ENCODE results near the gene SPINT3. TPM values are rescaled to one million over a fixed set of nuclear protein-coding genes. Genes with fewer than 3 reads are reported as not detected.

The SPINT3 gene
- total and polyA plus RNA-seq, 10 of the 15 experiments (the other 5 are each of a cell fraction or from before 2014, with no cell fraction given), result not detected

DNA sequence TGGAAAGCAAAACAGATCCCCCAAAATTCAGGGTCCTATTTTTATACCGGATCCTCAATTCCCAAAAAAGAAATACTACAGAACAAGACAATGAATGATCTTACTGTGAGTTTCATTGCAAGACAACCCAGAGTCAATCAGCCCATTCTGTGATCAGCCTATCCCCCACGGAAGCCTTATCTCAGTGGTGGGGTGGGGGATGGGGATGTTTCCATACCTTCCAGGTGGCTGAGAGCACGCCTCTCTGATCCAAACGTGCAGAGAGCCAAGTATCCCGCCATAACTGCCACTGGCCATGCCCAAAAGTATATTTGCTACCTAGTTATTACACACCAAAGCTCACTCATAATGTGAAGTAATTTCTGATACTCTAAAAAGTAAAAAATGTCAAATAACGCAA, 30.7 kb downstream of the SPINT3 start:
- no peak overlapping the region for H3K4me3 ChIP-seq
- H3K27me3 ChIP-seq (replicated peaks in 1 of 2; ENCODE audit: control insufficient read depth in 2 of 2, insufficient read depth in 2 of 2, low read length in 1 of 2), result peaks cover 2 to 3% of the 10 kb centered on the region in 2 experiments; a peak in 3 of 4 replicates
- no peaks in the 10 kb centered on the region for H3K36me3 ChIP-seq (ENCODE audit: control insufficient read depth in 2 of 2, insufficient read depth in 2 of 2, low read length in 1 of 2)
- POLR2A ChIA-PET, result no interaction called here
- no peaks in the 10 kb centered on the region for H4K20me1 ChIP-seq (ENCODE audit: control insufficient read depth, insufficient read depth)
- SMC1A ChIA-PET (ENCODE audit: uncharacterized antibody, unreplicated experiment), result interaction anchor here (1.0 kb wide), 1 partner anchor 286 kb away, joined by 3 read pairs; no protein-coding TSS in a partner anchor
- in situ Hi-C loops (cut with MboI), result no loop called here
- DNase-seq (ENCODE audit: low read depth, low spot score) (no peak), ATAC-seq (no peak), FAIRE-seq (no peak)
- no peak for TF ChIP-seq HDAC6 (IDR thresholded peaks at IDR 0.05; ENCODE audit: unreplicated experiment)
- TF ChIP-seq BCL11A (IDR thresholded peaks at IDR 0.05; ENCODE audit: low read depth, low read length), result no peak
- no peak for TF ChIP-seq FOXM1 (IDR thresholded peaks at IDR 0.05; ENCODE audit: low read depth, low read length)
- no peak for TF ChIP-seq CBX5 (IDR thresholded peaks at IDR 0.05; ENCODE audit: low read depth)
- TF ChIP-seq SPI1 (IDR thresholded peaks at IDR 0.05; ENCODE audit: borderline replicate concordance, insufficient read depth, low read depth, low read length), result no peak
- TF ChIP-seq, protein P1, sequence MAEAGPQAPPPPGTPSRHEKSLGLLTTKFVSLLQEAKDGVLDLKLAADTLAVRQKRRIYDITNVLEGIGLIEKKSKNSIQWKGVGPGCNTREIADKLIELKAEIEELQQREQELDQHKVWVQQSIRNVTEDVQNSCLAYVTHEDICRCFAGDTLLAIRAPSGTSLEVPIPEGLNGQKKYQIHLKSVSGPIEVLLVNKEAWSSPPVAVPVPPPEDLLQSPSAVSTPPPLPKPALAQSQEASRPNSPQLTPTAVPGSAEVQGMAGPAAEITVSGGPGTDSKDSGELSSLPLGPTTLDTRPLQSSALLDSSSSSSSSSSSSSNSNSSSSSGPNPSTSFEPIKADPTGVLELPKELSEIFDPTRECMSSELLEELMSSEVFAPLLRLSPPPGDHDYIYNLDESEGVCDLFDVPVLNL (IDR thresholded peaks at IDR 0.05; ENCODE audit: low read depth, low read length), result no peak
- TF ChIP-seq, protein P2, sequence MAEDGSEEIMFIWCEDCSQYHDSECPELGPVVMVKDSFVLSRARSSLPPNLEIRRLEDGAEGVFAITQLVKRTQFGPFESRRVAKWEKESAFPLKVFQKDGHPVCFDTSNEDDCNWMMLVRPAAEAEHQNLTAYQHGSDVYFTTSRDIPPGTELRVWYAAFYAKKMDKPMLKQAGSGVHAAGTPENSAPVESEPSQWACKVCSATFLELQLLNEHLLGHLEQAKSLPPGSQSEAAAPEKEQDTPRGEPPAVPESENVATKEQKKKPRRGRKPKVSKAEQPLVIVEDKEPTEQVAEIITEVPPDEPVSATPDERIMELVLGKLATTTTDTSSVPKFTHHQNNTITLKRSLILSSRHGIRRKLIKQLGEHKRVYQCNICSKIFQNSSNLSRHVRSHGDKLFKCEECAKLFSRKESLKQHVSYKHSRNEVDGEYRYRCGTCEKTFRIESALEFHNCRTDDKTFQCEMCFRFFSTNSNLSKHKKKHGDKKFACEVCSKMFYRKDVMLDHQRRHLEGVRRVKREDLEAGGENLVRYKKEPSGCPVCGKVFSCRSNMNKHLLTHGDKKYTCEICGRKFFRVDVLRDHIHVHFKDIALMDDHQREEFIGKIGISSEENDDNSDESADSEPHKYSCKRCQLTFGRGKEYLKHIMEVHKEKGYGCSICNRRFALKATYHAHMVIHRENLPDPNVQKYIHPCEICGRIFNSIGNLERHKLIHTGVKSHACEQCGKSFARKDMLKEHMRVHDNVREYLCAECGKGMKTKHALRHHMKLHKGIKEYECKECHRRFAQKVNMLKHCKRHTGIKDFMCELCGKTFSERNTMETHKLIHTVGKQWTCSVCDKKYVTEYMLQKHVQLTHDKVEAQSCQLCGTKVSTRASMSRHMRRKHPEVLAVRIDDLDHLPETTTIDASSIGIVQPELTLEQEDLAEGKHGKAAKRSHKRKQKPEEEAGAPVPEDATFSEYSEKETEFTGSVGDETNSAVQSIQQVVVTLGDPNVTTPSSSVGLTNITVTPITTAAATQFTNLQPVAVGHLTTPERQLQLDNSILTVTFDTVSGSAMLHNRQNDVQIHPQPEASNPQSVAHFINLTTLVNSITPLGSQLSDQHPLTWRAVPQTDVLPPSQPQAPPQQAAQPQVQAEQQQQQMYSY (CRISPR knock-in tag; IDR thresholded peaks at IDR 0.05), result no peak
- TF ChIP-seq TCF12 (IDR thresholded peaks at IDR 0.05; ENCODE audit: low read depth, low read length), result no peak
- no peak for TF ChIP-seq YBX1 (IDR thresholded peaks at IDR 0.05)
- no peak for TF ChIP-seq RCOR1 (conservative IDR thresholded peaks at IDR 0.05; ENCODE audit: low read depth, low read length)
- no peak for TF ChIP-seq JUNB (IDR thresholded peaks at IDR 0.05)
- TF ChIP-seq, protein P3, sequence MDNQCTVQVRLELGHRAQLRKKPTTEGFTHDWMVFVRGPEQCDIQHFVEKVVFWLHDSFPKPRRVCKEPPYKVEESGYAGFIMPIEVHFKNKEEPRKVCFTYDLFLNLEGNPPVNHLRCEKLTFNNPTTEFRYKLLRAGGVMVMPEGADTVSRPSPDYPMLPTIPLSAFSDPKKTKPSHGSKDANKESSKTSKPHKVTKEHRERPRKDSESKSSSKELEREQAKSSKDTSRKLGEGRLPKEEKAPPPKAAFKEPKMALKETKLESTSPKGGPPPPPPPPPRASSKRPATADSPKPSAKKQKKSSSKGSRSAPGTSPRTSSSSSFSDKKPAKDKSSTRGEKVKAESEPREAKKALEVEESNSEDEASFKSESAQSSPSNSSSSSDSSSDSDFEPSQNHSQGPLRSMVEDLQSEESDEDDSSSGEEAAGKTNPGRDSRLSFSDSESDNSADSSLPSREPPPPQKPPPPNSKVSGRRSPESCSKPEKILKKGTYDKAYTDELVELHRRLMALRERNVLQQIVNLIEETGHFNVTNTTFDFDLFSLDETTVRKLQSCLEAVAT (IDR thresholded peaks at IDR 0.05), result no peak
- no peak for TF ChIP-seq ZNF274 (IDR thresholded peaks at IDR 0.05; ENCODE audit: insufficient read depth, insufficient read length)
- no peaks in the 10 kb centered on the region for H3K79me2 ChIP-seq (ENCODE audit: control insufficient read depth, insufficient read depth, low read length)
- 23% methylated on average over 6 of the region's 6 CpGs for WGBS (ENCODE audit: insufficient coverage, insufficient replicate concordance, low lambda C conversion rate, missing lambda C conversion rate)
- H3K4me2 ChIP-seq (ENCODE audit: control insufficient read depth, insufficient read depth), result no peak overlapping the region
- RAD21 ChIA-PET (ENCODE audit: unreplicated experiment), result no interaction called here
- H3K4me1 ChIP-seq (ENCODE audit: control insufficient read depth, insufficient read depth, low read length), result no peaks in the 10 kb centered on the region
- intact Hi-C loops (cut with micrococcal nuclease; ENCODE audit: unreplicated experiment), result no loop called here
- H3K9ac ChIP-seq (ENCODE audit: control insufficient read depth, insufficient read depth, low read length), result no peak overlapping the region
- no peak overlapping the region for H3K27ac ChIP-seq (ENCODE audit: control insufficient read depth, insufficient read depth)
- no TSS peak for BruUV-seq (replicated peaks)
- H3K9me3 ChIP-seq (replicated peaks; ENCODE audit: control insufficient read depth, insufficient read depth, low read length), result no peaks in the 10 kb centered on the region
- CTCF ChIA-PET, result interaction anchor here (0.7 to 1.4 kb wide), 5 partner anchors 26 to 286 kb away, joined by 3 to 7 read pairs (median 4); no protein-coding TSS in a partner anchor
- H2AFZ ChIP-seq (ENCODE audit: control insufficient read depth, low read depth, low read length), result no peak overlapping the region

Measured in GM12878 (cell line).